ENCODE measurements around the gene FSD1L.

The FSD1L gene

DNA sequence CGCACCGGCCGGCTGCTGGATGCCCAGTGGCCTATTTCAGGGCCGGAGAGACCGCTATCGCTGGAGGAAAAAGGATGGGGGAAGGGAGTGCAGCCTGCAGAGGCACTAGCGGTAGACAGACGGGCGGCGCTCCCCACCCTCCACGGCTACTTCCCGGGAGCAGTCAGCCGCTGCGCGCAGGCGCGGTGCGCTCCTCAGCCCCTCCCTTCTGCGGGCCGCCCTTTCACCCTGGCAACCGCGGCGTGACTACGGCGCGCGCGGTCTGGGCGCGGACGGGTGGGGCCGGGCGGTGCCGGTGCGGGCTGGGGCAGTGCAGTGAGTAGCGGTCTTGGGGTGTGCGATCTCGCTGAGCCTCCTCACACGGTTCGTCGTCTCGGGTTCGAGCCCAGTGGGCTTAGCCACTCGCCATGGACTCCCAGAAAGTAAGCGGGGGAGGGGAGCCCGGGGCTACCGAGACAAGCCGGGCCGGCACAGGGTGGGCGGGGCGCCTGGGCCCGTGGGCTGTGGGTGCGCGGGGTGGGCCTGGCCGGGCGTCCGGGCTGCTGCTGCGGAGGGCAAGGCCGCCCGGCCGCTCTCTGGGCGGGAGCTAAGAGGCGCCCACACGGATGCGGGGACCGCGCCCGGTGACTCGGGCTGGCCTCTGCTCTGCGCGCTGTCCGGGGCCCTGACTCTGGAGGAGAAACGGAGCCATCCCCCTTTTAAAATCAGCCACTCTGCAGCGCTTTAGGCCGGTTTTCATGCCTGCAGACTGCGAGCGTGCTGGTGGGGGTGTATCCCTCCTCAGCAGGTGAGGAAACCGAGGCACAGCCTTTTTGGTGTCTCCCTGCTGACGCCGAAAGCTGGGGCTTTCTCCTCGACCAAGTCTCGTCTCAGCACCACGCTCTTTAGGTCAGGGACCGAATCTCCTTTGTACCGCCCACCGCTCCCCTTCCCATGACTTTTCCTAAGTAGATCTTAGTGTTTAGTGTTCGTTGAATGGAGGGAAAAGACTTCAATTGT lies at the start of gene FSD1L:
FSD1L (plus strand) TSS at position 221 of the 999 bp plus-strand sequence; CDS start at position 408, 187 bp downstream.
- peak; percentile 98 for DNase-seq

DNA sequence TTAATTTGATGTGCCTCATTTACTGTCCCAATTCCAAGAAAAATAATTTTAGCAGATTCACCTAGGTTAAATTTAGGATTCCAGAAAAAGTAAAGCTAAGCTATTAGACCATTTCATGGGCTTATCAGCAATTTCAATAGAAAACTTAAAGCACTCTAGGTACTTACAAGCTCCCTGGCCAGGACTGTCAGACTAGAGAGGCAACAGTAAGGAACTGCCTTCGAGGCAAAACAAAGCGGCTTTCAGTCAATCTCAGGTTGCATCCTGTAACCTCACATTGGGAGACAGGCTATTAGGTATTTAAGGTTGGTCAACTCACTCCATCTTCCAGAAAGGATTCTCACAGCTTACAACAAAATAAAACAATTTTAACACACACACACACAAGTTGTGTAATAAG lies 48.7 kb upstream of the FSD1L start:
- no peak for DNase-seq

DNA sequence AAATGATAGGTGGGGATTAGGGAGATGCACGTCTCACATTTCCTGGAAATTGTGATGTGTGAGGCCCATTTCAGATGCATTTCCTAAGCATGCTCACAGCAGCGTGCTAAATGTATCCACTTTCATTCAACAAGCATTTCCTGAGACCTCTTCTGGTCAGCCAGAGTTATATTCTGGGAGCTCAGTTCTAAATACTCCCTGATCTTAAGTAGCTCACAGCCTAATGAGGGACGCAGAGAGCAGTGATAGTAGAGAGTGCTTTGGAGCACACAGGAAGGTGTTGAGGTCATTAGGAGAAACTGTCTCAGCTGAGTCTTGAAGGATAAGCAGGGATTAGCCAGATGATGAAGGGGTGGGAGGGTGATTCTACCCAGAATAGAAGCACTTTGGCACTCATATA lies 46.2 kb upstream of the FSD1L start:
- peak; percentile 22 for DNase-seq

DNA sequence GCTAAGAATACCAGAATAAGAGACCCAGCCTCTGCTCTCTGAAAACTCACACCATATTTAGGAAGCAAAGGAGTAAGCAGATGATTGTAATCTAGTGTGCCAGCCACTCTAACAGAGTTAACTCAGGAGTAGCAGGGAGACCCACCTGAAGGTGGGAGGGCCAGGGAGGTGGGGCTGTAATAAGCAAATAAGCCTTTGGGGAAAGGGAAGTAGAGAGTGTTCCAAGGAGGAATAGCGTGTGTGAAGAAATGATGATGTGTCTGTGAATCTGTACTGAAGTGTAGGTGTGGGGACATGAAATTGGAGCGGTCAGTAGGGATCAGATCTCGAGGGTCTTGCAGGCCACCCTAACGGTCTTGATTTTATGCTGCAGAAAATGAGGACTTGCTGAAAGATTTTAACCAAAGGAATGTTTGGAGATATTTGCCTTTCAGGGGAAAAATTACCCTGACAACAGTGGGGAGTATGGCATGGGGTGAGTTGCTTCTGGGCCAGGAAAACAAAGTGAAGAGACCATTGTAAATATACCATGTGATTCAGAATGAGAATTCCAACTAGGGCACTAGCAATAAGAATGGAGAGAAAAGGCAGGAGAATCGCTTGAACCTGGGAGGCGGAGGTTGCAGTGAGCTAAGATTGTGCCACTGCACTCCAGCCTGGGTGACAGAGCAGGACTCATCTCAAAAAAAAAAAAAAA lies 44.1 kb upstream of the FSD1L start:
- DNase-seq, result no peak

DNA sequence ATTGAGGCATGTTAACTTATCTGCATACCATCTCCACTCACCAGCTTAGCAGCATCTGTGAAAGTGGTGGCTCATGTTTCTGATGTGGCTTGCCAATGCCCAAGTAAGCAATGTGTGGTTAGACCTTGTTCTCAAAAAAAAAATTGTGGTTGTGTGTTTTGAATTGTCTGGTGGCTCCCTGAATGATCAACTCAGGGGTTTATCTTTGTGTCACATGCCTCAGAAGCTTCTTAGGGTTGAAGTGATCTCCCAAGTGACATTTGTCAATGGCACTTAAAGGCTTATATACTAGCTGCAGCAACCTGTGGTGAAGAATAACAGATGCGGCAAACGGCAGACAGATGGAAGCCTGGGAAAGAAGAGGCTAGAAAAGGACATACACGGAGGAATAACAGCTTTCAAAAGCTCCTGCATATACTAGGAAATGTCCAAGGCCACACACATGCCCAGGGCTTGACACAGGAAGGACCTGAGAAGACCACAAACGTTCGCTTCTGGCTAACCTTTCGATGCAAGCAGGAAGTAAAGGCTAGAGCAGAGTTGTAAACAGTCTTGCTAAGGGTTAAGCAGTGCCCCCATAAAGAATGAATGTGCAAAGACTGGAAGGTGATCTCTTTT lies 42.2 kb upstream of the FSD1L start:
- no peak for DNase-seq

DNA sequence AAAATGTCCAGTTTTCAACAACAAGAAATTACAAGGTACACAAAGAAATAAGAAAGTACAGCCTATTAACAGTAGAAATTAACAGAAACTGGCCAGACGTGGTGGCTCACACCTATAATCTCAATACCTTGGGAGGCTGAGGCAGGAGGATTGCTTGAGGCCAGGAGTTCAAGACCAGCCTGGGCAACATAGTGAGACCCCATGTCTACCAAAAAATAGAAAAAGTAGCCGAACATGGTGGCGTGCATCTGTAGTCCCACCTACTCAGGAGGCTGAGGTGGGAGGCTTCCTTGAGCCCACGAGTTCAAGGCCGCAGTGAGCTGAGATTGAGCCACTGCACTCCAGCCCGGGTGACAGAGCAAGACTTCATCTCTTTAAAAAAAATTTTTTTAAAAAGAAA lies 41.5 kb upstream of the FSD1L start:
- no peak for DNase-seq

DNA sequence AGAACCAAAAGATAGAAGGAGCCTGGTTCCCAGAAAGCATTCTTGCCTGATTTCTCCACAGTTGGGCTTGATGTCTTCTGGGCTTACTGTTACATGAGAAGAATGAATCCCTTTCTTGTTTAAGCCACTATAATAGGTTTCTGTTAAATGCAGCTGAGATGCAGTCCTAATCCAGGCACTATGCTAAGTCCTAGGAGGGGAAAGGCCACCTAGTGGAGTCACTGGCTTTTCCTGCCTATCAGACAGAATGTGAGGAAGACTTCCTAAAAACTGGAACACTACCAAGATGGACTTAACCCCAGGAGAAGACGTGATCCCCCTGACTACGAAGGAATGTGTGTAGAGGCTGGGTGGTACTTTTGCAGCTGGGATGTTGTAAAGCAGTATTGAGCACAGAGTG lies 34.3 kb upstream of the FSD1L start:
- no peak for DNase-seq

DNA sequence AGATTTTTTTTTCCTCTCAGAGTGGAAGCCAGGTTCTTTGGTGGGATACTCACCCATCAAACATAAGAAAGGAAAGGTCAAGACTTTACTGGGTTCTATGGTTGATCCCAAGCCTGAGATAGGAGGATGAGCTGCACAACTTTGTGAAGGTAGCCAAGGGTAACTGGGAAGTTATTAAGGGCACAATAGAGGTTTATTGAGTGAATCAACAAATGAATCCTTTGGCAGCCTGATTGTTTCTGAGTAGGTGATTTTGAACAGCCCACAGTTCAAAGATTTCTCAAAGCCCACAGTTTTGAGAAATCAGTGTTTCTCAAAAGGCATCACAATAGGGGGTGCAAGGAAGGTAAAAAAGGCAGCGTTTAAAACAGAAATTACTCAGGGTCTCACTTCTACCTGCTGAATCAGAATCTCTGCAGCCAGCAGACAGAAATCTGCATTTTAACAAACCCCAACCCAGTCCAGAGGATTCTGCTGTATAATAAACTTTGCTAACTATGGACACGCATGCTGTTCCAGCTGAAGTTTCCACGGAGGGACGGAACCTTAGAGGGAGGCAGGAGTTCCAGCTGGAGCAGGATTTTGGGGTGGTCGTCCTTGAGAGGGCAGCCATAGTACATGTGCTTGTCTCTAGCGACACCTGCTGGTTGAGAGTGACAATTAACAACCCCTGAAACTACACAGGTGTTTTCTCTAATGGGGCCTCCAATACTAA lies 32.7 kb upstream of the FSD1L start:
- DNase-seq, result peak; percentile 67

DNA sequence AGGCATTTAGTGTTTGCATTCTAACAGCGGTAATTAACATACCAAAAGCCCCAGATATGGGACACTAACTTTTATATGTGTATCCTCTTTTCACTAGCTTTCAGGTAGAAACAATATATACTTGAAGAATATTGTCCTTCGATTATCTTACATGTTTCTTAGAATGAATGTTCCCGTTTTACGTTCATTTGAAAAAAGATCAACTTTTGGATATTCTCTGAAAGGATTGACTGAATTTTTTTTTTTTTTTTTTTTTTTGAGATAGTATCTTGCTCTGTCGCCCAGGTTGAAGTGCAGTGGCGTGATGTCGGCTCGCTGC lies 32.2 kb upstream of the FSD1L start:
- no peak for DNase-seq

DNA sequence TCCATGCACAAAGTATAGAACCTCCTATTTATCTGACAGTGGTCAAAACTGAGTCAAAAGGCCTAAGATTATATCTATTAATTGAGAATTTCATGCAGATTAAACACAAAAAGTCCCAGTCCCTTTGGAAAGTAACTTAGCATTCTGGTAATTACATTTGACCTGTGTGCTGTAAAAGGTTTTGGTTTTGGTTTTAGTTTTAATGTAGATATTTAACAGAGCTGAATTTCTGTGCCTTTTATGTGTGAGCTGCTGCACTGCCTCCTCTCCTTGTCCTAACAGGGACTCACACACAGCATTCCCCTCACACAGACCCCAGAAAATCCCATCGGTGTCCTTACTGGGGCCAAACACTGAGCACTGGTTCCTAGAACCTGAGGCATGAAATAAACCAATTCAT lies 31.0 kb upstream of the FSD1L start:
- DNase-seq, result no peak

DNA sequence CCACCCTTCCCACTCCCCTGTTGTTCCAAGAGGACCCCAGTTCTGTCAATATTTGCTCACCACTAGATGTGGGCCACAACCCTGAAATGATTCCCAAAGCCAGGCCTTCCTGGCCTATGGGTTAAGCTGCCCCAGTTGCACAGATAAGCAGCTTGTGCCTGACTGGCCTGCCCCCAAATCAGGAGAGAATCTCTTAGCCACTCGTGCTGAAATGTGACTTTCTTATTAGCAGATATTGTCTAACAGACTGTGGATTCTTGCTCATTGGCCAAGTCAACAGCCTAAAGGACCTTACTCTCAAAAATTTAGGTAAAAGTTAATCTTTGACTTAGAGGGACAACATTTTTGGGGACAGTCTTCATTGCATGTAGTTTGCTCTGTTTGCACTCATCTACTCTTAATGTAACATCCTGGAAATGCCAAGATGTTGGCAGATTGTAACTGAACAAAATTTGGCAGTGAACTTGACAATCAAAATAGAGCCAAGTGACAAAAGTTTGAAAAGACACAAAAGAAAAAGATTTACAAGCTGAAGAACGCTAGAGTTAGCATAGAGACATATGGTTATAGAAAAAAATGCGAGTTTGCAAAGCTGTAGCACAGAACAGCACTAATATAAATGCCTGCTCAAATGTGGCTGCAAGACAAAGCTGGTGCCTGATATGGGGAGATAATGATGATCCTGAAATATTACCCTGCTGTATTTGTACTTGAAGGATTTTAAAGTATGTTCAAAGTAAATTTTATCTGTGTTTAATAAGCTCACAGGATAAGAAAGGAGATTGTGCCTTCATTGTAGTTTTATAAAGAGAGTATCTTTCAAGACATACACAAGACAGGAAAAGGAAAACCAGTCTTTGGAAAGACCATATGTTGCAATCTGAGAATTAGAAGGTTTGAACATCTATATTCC lies 29.0 kb upstream of the FSD1L start:
- no peak for DNase-seq

DNA sequence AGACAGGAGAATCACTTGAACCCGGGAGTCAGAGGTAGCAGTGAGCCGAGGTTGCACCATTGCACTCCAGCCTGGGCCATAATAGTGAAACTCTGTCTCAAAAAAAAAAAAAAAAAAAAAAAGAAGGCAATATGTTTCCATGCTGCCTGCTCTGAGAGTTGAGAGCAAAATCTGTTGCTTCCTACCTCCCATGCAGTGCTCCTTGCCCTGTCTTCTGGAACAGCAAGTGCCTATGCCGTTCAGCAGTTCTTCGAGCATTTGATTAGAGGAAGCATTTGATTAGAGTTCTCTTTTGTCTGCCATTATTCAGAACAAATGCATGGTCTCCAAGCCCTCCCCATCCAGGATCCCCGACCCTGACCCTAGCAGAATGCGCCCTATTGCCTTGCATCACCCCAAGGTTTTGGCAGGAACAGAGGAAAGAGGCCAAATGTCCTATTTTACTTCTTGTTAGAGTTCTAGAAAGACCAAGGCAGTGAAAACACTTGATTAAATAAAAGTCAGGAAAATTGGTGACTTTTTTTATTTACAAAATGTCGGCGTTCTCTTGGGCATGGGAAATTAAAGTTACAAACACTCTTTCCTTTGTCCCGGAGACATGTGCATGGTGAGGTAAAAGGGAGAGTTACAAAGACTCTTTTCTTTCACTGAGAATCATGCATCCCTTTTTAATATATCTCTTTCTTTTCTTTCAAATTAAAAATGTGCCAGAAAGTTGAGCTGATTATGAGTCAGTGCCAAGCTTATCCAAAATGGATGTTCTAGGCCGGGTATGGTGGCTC lies 27.8 kb upstream of the FSD1L start:
- no peak for DNase-seq

DNA sequence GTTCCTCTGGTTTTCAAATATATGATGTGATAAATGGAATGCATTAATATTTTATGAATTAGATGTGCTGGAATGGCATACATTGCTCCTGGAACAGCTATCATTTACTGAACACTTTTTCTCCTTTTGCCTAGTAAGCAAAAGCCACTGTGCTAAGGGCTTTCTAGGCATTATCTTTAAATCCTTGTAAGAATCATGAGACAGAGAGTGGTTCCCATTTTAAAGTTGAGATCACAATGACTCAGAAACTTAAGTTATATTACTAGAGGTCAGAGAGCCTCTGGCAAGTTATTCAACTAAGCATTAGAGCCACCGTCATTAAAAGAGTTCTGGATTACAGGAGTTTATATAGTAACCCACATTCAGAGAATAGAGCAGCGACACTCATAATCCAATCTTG lies 26.7 kb upstream of the FSD1L start:
- DNase-seq, result no peak

DNA sequence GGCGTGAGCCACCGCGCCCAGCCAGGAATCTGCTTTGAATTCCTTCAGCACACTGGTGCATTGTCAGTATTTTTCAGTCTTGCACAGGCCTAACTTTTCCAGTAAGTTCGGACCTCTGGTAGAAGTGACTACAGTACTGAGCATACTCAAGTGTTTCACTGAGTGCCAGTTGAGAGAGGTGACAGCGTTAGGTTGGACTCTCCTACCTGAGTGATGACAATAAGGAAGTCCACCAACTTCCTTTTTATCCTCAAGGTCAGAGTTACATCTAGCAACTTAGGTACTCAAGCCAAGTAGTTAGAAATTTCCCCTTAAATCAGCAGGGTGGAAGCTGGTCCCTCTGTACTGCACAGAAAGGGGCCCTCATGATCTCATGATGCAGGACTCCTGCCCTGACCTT lies 26.0 kb upstream of the FSD1L start:
- DNase-seq, result no peak

DNA sequence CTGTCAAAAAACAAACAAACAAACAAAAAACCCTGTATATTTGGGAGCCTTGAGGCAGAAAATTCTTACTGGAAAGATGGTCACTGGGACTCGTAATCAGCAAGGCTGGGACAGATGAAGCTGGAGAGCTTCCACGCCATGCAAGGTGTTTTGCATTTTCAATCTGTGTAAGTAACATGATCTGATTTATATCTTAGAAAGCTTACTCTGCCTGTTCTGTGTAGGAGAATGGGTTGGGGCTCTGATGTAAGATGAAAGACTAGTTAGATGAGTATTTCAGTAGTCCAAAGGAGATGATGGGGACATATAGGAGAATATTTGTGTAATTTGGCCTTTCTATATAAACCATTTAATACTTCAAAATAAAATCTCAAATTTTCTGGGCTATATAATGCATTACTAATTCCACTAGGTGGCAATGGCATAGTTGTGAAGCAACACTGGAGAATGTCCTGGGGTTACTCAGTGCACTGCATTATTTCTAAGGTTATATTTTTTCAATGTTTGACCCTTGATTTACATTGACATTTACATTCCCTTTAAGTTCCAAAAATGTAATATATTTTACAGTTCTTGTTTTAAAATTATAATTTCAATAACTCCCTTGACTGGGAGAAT lies 21.9 kb upstream of the FSD1L start:
- no peak for DNase-seq

DNA sequence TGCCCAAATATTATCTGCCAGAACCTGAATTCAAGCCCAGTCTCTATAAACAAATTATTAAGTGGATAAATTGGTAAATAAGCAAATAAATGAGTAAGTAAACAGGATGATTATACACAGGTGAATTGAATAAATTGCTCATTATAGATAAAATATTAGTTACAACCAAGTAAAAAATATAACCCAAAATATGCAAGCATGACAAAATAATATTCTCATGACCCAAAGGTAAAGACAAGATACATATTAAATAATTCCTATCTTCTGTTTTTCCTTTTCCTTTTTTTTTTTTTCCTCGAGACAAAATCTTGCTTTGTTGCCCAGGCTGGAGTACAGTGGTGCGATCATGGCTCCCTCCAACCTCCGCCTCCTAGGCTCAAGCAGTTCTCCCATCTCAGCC lies 21.2 kb upstream of the FSD1L start:
- no peak for DNase-seq

DNA sequence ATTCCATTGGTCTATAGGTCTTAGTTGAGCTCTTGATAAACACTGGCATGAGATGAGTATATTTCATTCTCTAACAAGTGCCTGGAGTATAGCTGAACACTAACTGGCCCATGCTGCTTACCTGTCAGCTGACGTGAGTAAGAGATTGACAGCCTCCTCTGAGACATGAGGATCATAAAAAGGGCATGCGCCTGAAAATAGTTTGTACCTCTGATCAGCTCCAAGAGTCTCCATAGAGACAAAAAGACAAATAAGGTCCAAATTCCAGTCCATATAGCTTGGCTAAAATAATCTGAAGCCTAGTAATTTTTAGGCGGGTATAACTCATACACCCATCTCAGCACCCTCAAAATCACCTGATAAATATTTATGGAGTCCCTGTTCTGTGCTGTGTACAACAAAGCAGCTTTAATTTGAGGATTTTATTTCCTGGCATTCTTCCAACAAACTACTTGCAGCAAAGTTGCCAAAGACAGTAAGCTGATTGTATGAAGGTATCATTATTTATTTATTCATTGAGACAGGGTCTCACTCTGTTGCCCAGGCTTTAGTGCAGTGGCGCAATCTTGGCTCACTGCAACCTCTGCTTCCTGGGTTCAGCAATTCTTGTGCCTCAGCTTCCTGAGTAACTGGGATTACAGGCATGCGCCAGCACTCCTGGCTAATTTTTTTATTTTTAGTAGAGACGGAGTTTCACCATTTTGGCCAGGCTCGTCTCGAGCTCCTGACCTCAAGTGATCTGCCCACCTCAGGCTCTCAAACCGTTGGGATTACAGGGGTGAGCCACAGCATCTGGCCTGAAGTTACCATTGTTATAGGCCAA lies 16.2 kb upstream of the FSD1L start:
- no peak for DNase-seq

DNA sequence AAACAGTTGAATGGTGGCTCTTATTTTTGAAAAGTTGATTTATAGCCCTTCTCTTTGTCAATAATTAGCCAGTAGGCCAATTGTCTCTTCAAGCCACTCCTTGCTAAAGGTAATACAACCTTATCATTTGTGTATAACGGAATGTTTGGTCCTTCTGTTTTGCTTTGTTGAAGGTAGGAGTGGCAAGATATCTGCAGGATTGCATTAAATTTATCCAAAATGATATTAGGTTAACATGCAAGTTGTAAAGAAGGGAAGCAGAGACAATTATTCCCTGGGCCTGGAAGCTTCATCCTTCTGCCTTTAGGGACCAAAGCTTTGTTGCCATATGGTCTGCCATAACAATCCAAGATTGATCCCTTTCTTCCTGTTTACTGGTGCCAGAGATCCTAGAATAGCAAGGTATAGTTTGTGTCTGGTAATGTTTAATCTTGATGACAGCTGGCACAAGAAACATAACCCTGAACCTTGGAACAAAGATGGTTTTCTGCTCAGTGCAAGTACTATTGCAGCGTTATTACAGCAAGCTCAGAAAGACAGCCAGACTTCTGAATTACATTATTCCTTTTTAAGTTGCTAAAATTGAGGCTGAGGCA lies 15.5 kb upstream of the FSD1L start:
- no peak for DNase-seq

DNA sequence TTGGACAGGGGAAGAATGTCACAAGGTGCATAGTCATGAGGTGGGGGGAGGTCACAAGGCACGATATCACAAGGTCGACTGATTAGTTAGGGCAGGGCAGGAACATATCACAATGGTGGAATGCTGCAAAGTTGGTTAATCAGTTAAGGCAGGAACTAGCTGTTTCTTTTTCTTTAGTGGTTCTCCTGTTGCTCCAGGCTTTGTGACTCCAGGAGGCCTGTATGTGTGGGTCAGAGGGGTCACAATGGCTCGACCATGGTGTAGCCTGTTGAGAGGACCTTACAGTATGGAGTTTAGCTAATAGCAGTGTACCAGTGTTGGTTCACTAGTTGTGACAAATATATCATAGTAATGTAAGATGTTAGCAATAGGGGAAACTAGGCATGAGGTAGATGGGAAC lies 12.4 kb upstream of the FSD1L start:
- no peak for DNase-seq

All from retina (tissue), 1 donor.